Uterus (tissue), 2 donors: ENCODE data around the gene NRM.

Experiments used
- CTCF ChIP-seq, 4 experiments: fragments of 200-600 bp in 2 of 4; fragments of 450-650 bp in 2 of 4; sonication (generic) in 2 of 4; IDR thresholded peaks; one replicate each; pipeline ENCODE4 v1.5.1; 2016 to 2019; ENCODE audit warnings: antibody characterized with exemption in 4 of 4, mild to moderate bottlenecking in 2 of 4, moderate library complexity in 1 of 4
- POLR2A ChIP-seq, 2 donors: fragments of 450-650 bp; IDR thresholded peaks; one replicate each; pipeline ENCODE4 v1.6.1; 2016; ENCODE audit warnings: antibody characterized with exemption in 2 of 2, mild to moderate bottlenecking in 1 of 2, moderate library complexity in 1 of 2

- TF ChIP-seq POLR2A (IDR thresholded peaks at IDR 0.05) (no peak), CTCF (IDR thresholded peaks at IDR 0.05) (no peak)
These were observed 44.1 kb downstream of the NRM start, which contains the start of gene C6orf136 for GRCh38 chr6:30646450-30647241.
